ENCODE data around the gene DVL2. TPM values are rescaled to one million over a fixed set of nuclear protein-coding genes. Genes with fewer than 3 reads are reported as not detected.

The DVL2 gene
- total RNA-seq, 1 experiment from 2014 or later, result 67.3 TPM

- TF ChIP-seq CREM (CRISPR knock-in tag; IDR thresholded peaks at IDR 0.05) (no peak), GRHL2 (CRISPR knock-in tag; IDR thresholded peaks at IDR 0.05; ENCODE audit: insufficient replicate concordance, severe bottlenecking) (no peak), FOXJ3 (CRISPR knock-in tag; IDR thresholded peaks at IDR 0.05; ENCODE audit: borderline replicate concordance) (no peak)
- TF ChIP-seq, protein P1, sequence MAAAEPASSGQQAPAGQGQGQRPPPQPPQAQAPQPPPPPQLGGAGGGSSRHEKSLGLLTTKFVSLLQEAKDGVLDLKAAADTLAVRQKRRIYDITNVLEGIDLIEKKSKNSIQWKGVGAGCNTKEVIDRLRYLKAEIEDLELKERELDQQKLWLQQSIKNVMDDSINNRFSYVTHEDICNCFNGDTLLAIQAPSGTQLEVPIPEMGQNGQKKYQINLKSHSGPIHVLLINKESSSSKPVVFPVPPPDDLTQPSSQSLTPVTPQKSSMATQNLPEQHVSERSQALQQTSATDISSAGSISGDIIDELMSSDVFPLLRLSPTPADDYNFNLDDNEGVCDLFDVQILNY (CRISPR knock-in tag; IDR thresholded peaks at IDR 0.05), result no peak
- TF ChIP-seq, protein P2, sequence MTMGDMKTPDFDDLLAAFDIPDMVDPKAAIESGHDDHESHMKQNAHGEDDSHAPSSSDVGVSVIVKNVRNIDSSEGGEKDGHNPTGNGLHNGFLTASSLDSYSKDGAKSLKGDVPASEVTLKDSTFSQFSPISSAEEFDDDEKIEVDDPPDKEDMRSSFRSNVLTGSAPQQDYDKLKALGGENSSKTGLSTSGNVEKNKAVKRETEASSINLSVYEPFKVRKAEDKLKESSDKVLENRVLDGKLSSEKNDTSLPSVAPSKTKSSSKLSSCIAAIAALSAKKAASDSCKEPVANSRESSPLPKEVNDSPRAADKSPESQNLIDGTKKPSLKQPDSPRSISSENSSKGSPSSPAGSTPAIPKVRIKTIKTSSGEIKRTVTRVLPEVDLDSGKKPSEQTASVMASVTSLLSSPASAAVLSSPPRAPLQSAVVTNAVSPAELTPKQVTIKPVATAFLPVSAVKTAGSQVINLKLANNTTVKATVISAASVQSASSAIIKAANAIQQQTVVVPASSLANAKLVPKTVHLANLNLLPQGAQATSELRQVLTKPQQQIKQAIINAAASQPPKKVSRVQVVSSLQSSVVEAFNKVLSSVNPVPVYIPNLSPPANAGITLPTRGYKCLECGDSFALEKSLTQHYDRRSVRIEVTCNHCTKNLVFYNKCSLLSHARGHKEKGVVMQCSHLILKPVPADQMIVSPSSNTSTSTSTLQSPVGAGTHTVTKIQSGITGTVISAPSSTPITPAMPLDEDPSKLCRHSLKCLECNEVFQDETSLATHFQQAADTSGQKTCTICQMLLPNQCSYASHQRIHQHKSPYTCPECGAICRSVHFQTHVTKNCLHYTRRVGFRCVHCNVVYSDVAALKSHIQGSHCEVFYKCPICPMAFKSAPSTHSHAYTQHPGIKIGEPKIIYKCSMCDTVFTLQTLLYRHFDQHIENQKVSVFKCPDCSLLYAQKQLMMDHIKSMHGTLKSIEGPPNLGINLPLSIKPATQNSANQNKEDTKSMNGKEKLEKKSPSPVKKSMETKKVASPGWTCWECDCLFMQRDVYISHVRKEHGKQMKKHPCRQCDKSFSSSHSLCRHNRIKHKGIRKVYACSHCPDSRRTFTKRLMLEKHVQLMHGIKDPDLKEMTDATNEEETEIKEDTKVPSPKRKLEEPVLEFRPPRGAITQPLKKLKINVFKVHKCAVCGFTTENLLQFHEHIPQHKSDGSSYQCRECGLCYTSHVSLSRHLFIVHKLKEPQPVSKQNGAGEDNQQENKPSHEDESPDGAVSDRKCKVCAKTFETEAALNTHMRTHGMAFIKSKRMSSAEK (CRISPR knock-in tag; IDR thresholded peaks at IDR 0.05; ENCODE audit: borderline replicate concordance), result no peak
Observed at GRCh38 chr17:7178973-7179316, 55.4 kb downstream of the DVL2 start (continued).

DNA sequence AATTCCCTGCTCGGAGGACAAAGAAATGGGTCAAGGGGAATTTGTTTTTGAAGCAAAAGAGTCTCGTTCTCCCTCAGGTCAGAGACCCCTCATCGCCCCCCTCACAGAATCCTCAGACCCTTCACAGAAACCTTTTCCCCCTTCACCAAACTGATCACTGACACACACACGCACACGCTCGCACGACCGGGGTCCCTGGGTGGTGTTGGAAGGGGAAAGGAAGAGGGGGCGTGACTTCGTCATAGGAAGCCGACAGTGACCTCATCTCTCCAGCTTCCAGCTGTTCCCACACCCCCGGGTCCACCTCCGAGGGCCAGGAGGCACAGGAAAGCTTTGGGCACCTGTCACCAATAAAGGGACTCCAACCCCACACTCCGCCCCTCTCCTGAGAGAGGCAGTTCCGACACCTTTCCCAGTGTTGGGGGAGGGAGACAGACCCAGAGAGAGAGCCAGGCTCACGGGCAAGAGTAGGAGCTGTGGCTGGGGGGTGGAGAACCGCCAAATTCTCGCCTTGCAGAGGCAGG is 56.3 kb downstream of the DVL2 start:
- no peaks in the 10 kb centered on the region for H3K9me3 Mint-ChIP-seq
- no peaks in the 10 kb centered on the region for H3K36me3 Mint-ChIP-seq
- ATAC-seq, result peak; percentile 3
- peaks cover 12% of the 10 kb centered on the region for H3K4me1 Mint-ChIP-seq
- POLR2A ChIA-PET, result interaction anchor here (0.6 to 1.9 kb wide), 5 partner anchors 42 to 176 kb away, joined by 3 to 8 read pairs (median 3); partner anchors contain the start of genes ACADVL and SLC16A13
- H3K27ac Mint-ChIP-seq, result peak overlapping the region; percentile 80
- peaks cover 10% of the 10 kb centered on the region for H3K27me3 Mint-ChIP-seq (ENCODE audit: low read depth)
- DNase-seq (ENCODE audit: low spot score), result peak; percentile 54
- TF ChIP-seq GABPB1 (CRISPR knock-in tag; IDR thresholded peaks at IDR 0.05) (0 out of 2 replicates have a peak, but pooled peaks have one; percentile 17), ELF4 (CRISPR knock-in tag; IDR thresholded peaks at IDR 0.05; ENCODE audit: low read depth) (no peak), SP1 (CRISPR knock-in tag; conservative IDR thresholded peaks at IDR 0.05) (peak; percentile 42), ZBTB43 (CRISPR knock-in tag; IDR thresholded peaks at IDR 0.05) (0 out of 2 replicates have a peak, but pooled peaks have one; percentile 57), ZNF232 (CRISPR knock-in tag; IDR thresholded peaks at IDR 0.05) (no peak), ZBTB21 (CRISPR knock-in tag; IDR thresholded peaks at IDR 0.05; ENCODE audit: borderline replicate concordance) (peak; percentile 97), ETV6 (CRISPR knock-in tag; IDR thresholded peaks at IDR 0.05) (no peak), CBFB (CRISPR knock-in tag; IDR thresholded peaks at IDR 0.05; ENCODE audit: low read depth) (0 out of 2 replicates have a peak, but pooled peaks have one; percentile 27)
- CTCF ChIA-PET, result interaction anchor here (0.6 to 4.5 kb wide), 36 partner anchors 9 to 263 kb away, joined by 3 to 75 read pairs (median 6); partner anchors contain the start of genes ACADVL, ASGR2, DLG4 and PHF23
- no peak overlapping the region for H3K4me3 Mint-ChIP-seq

- Mint-ChIP-seq H3K9me3 (no peaks in the 10 kb centered on the region), H3K27me3 (ENCODE audit: low read depth) (peaks cover 10% of the 10 kb centered on the region), H3K4me1 (peaks cover 12% of the 10 kb centered on the region), H3K4me3 (no peak overlapping the region), H3K27ac (peak overlapping the region; percentile 80; the same call in 1 of the 2 replicates), H3K36me3 (no peaks in the 10 kb centered on the region; the same call in none of the 2 replicates)
- CTCF ChIA-PET, result interaction anchor here (0.6 to 4.5 kb wide), 43 partner anchors 9 to 262 kb away, joined by 3 to 75 read pairs (median 5); partner anchors contain the start of genes ACADVL, ASGR2, DLG4 and PHF23
- ATAC-seq (peak; percentile 68), DNase-seq (ENCODE audit: low spot score) (peak; percentile 85)
- POLR2A ChIA-PET, result interaction anchor here (1.3 to 1.9 kb wide), 4 partner anchors 43 to 142 kb away, joined by 3 to 8 read pairs (median 4); partner anchors contain the start of genes ACADVL and SLC16A13
- TF ChIP-seq ZNF138 (CRISPR knock-in tag; conservative IDR thresholded peaks at IDR 0.05) (no peak), OVOL2 (CRISPR knock-in tag; IDR thresholded peaks at IDR 0.05; ENCODE audit: borderline replicate concordance) (no peak), ZBTB43 (CRISPR knock-in tag; IDR thresholded peaks at IDR 0.05) (peak; percentile 43; the same call in 1 of the 2 replicates), STAT6 (CRISPR knock-in tag; conservative IDR thresholded peaks at IDR 0.05; ENCODE audit: low read depth) (no peak)
- TF ChIP-seq, protein P1 (CRISPR knock-in tag; IDR thresholded peaks at IDR 0.05), result 0 out of 2 replicates have a peak, but pooled peaks have one; percentile 44
Observed at GRCh38 chr17:7177191-7177953, 56.9 kb downstream of the DVL2 start.
